CD4-positive, alpha-beta T cell treated with Interferon alpha-2 for 1 hour (primary cell): ENCODE data around the gene SPRR1A.

Source experiments
- DNase-seq, 2 donors: peaks; one replicate each; pipeline ENCODE4 v3.0.0-alpha.2; 2020 to 2022

SPRR1A gene

GRCh38 chr1:152983743-152984142 lies at the start of gene SPRR1A:
Gene SPRR1A, plus strand, starts transcription at chr1:152984081. Its CDS starts 1,150 bp downstream, at chr1:152985231.
- DNase-seq: no peak

- DNase-seq: no peak
These were observed 43.3 kb upstream of the SPRR1A start for GRCh38 chr1:152940614-152941013.

- no peak for DNase-seq
These were observed 42.7 kb upstream of the SPRR1A start for GRCh38 chr1:152941037-152941711.

- no peak for DNase-seq
These were observed 41.7 kb upstream of the SPRR1A start for GRCh38 chr1:152942161-152942560.

- DNase-seq: no peak
These were observed 37.6 kb upstream of the SPRR1A start for GRCh38 chr1:152946248-152946647.

GRCh38 chr1:152946651-152947256 lies 37.1 kb upstream of the SPRR1A start, which contains the start of gene SPRR5:
Gene SPRR5, plus strand, starts transcription at chr1:152947206. Its CDS starts 1,349 bp downstream, at chr1:152948555.
- DNase-seq: no peak

GRCh38 chr1:152951711-152952110 lies 32.2 kb upstream of the SPRR1A start:
- no peak for DNase-seq

- no peak for DNase-seq
These were observed 30.1 kb upstream of the SPRR1A start for GRCh38 chr1:152953761-152954160.

GRCh38 chr1:152954436-152954835 lies 29.4 kb upstream of the SPRR1A start:
- DNase-seq: no peak

- DNase-seq: no peak
These were observed 26.3 kb upstream of the SPRR1A start for GRCh38 chr1:152957561-152957960.

- no peak for DNase-seq
These were observed 24.6 kb upstream of the SPRR1A start for GRCh38 chr1:152959273-152959672.

GRCh38 chr1:152959801-152960451 lies 24.0 kb upstream of the SPRR1A start:
- no peak for DNase-seq

- DNase-seq: no peak
These were observed 23.3 kb upstream of the SPRR1A start for GRCh38 chr1:152960452-152961044.

GRCh38 chr1:152961226-152961891 lies 22.5 kb upstream of the SPRR1A start:
- DNase-seq: no peak

GRCh38 chr1:152962876-152963415 lies 20.9 kb upstream of the SPRR1A start:
- DNase-seq: no peak

GRCh38 chr1:152964536-152964935 lies 19.3 kb upstream of the SPRR1A start:
- DNase-seq: no peak

GRCh38 chr1:152965853-152966252 lies 18.0 kb upstream of the SPRR1A start:
- no peak for DNase-seq

- DNase-seq: no peak
These were observed 16.7 kb upstream of the SPRR1A start for GRCh38 chr1:152967201-152967600.

- DNase-seq: no peak
These were observed 15.6 kb upstream of the SPRR1A start for GRCh38 chr1:152968248-152968647.

- no peak for DNase-seq
These were observed 14.8 kb upstream of the SPRR1A start for GRCh38 chr1:152969036-152969435.

GRCh38 chr1:152970495-152970894 lies 13.4 kb upstream of the SPRR1A start, which contains the start of gene SPRR4:
Gene SPRR4, plus strand, starts transcription at chr1:152970648. Its CDS starts 1,243 bp downstream, at chr1:152971891.
- no peak for DNase-seq

GRCh38 chr1:152972196-152972886 lies 11.5 kb upstream of the SPRR1A start:
- no peak for DNase-seq
